Spleen (tissue), 7 donors: ENCODE data around the gene MBNL2.

Source experiments
- CTCF ChIP-seq, 11 experiments: fragments of 200-600 bp in 7 of 11; fragments of 450-650 bp in 4 of 11; sonication (generic) in 4 of 11; IDR thresholded peaks in 8 of 11; conservative IDR thresholded peaks in 3 of 11; 1 replicate in 7 of 11; 2 replicates in 4 of 11; pipeline versions ENCODE4 v1.4.0 to v1.8.0; 2016 to 2021; ENCODE audit warnings: antibody characterized with exemption in 11 of 11, inconsistent platforms in 4 of 11, mild to moderate bottlenecking in 1 of 11
- POLR2A ChIP-seq, 3 donors: fragments of 450-650 bp; IDR thresholded peaks; one replicate each; pipeline ENCODE4 v1.5.1; 2017; ENCODE audit warnings: antibody characterized with exemption in 3 of 3, mild to moderate bottlenecking in 1 of 3
- POLR2AphosphoS5 ChIP-seq, 3 donors: sonication (generic); formaldehyde crosslinking; IDR thresholded peaks; one replicate each; pipeline ENCODE4 v1.5.1; 2017; ENCODE audit warnings: antibody characterized with exemption in 3 of 3
- donor health status: DM: no; HTN: no; CAD: no; lungs with moderate emphysema.
- donor health status: DM: no; HTN: no; CAD: no.
- donor health status: DM: no; HTN: no; CAD: no.

DNA sequence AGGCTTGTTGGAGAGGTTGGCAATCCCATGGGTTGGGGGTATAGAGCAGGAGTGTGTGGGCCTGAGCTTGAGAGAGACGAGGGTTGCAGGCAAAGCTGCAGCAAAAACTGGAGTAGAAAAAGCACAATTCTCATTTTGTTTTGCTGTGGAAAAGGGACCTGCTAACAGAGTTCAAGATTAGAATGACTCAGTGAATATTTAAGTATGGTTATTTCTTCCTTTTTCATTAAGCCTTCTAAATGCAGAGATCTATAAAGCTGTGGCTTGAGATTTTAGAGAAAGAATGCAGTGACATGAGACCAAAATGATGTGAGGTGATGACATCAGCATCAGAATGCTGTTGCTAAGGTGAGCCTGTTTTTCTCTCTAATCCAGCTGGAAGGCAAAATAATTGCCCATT is 10.8 kb upstream of the MBNL2 start:
- TF ChIP-seq CTCF (IDR thresholded peaks at IDR 0.05 in 8 of 11, conservative IDR thresholded peaks at IDR 0.05 in 3 of 11) (no peak), POLR2A (IDR thresholded peaks at IDR 0.05) (no peak), POLR2AphosphoS5 (IDR thresholded peaks at IDR 0.05) (no peak)
